Central memory CD4-positive, alpha-beta T cell (primary cell): ENCODE measurements around the gene RWDD3.

ENCODE experiments used
- DNase-seq: peaks from one replicate; pipeline ENCODE4 v3.0.0; 2022

The RWDD3 gene

GRCh38 chr1:95286479-95286878, 52.5 kb downstream of the RWDD3 start:
- DNase-seq: no peak

GRCh38 chr1:95287081-95287480, 53.1 kb downstream of the RWDD3 start:
- no peak for DNase-seq

- DNase-seq: no peak
These were observed 53.8 kb downstream of the RWDD3 start for GRCh38 chr1:95287825-95288224.
